Activated CD4-positive, alpha-beta T cell treated with anti-CD3 and anti-CD28 coated beads, Interleukin-10, Interleukin-2, amounts not matched to agents 100 ng/mL and 50 ng/mL, durations not matched to agents 16 hours and 8 hours (primary cell): ENCODE results near the gene TNFSF4.
"Not testable (repeated sequence)": the region's sequence is repeated elsewhere in the genome, so short reads cannot be mapped to it uniquely, and the experiment has no call there.

Source experiments
- DNase-seq: peaks from one replicate; pipeline ENCODE4 v3.0.0-alpha.2; 2020

TNFSF4 gene

GRCh38 chr1:173206816-173207568 is at the start of gene TNFSF4:
Gene TNFSF4, minus strand, starts transcription at chr1:173207331. Its CDS starts 155 bp downstream, at chr1:173207176.
- DNase-seq: peak; percentile 53

DNA sequence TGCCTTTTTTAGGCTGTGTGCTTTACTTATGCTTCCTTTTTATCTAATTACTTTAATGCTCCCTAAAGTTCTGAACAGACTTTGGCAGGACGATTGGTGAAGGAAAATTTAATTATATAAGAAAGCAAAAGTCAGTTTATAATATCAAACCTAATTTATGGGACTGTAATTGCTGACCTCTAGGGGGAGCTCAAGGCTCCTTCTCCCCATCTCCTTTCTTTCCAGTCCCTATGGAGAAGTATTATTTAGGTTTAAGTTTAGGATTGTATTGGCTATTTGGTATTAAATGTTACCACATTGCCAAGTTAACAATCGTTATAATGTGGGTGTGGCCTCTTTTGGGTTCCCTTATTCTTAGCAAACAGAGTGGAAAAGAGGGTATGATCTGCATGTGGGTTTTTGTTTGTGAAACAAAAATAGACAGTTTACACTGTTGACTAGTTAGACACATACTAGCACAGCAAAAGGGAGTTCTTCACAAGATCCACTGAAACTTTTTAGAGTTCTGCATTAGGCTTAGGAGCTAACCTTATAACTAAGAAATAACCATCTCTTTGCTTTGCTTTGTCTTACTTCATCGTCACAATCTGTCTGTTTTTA is 48.2 kb upstream of the TNFSF4 start:
- DNase-seq: peak; percentile 16

DNA sequence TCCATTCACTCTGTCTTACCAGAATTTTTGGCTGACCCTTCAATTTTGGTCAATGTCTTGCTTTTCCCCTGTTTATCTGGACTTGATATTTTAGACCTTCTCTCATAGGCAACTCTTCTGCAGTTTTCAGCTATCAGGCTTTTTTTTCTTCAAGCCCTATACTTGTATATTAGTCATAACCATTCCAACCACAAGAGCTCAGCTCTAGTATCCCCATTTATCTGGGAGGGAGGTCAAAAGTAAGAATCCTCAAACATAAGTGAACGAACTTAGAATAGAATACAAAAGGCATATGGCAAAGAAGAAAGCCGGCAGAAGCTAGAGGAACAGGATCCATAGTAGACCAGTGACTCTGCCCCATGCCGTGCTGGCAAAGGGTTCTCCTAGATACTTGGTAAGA is 45.9 kb upstream of the TNFSF4 start:
- no peak for DNase-seq

GRCh38 chr1:173249349-173249748 is 42.2 kb upstream of the TNFSF4 start:
- no peak for DNase-seq

- no peak for DNase-seq
These were observed 41.3 kb upstream of the TNFSF4 start for GRCh38 chr1:173248247-173248940.

GRCh38 chr1:173245892-173246291 is 38.8 kb upstream of the TNFSF4 start:
- DNase-seq: no peak

- no peak for DNase-seq
These were observed 36.2 kb upstream of the TNFSF4 start for GRCh38 chr1:173243300-173243699.

GRCh38 chr1:173241528-173242347 is 34.6 kb upstream of the TNFSF4 start:
- no peak for DNase-seq

DNA sequence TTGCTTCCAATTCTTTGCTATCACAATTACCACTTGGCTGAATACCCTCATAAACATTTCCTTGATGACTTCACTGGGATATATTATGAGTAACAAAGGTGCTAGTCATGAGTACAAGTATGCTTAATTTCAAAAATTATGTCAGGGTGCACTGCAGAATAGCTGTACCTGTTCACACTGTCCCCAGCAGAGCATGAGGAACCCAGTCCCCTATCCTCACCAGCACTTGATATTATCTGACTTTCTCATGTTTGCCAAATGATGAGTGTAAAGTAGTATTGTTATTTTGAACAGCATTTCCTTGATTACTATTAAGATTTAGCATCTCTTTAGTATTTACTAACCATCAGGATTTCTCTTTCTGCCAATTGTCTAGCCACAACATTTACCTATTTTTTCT is 33.5 kb upstream of the TNFSF4 start:
- DNase-seq: no peak

DNA sequence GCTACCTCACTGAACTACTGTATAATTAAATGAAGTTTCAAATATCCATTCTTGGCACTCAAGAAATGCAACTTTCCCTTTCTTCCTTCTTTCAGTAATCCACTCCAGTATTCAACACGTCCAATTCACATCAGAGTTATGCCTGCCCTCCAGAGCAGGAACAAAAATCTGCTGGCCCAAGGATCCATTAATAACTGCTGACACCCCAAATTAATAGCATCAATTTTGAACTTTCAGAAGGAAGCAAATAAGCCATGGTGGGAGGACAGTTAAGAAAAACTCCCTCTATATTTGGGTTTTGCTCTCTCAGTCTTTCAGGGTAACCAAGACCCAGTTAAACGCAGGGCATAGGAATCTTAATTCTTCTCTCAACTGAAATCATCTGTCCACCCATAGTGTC is 31.9 kb upstream of the TNFSF4 start:
- no peak for DNase-seq

DNA sequence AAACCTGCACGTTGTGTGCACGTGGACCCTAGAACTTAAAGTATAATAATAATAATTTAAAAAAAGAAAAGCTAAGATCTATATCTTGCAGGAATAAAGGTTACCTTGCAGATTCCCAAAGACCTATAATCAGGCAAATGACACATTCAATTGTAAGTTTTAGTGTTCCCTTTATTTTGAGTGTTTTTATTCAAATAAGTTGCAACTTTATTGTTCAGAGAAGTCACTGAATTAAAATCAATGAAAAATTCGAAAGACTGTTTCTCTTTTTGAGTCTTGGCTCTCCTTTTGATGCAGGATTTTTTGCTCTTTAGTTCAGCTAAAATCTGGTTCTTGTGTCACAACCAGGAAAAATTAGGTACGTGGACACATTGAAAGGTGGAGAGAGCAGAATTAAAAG is 27.8 kb upstream of the TNFSF4 start:
- DNase-seq: no peak

GRCh38 chr1:173234434-173234833 is 27.3 kb upstream of the TNFSF4 start:
- not testable (repeated sequence) for DNase-seq

DNA sequence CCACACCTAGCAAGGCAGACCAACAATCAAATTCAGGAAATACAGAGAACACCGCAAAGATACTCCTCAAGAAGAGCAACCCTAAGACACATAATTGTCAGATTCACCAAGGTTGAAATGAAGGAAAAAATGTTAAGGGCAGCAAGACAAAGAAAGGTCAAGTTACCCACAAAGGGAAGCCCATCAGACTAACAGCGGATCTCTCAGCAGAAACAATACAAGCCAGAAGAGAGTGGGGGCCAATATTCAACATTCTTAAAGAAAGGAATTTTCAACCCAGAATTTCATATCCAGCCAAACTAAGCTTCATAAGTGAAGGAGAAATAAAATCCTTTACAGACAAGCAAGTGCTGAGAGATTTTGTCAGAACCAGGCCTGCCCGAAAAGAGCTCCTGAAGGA is 21.9 kb upstream of the TNFSF4 start:
- not testable (repeated sequence) for DNase-seq

GRCh38 chr1:173224949-173225348 is 17.8 kb upstream of the TNFSF4 start:
- DNase-seq: no peak

- no peak for DNase-seq
These were observed 17.3 kb upstream of the TNFSF4 start for GRCh38 chr1:173224280-173224892.

DNA sequence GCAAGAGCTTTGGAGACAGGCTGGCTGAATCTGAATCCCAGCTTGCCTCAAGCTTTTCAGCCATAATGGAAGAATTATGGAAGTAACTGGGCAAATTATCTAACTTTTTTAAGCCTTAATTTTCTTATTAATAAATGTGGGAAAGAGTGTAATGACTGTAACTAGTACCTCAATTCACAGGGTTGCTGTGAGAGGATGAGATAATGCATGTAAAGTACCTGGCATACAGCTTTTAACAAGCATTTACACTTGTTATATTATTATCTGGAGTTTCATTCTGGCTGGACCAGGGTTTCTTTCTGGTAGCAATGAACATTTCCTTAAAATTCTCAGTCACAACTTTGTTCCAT is 15.9 kb upstream of the TNFSF4 start:
- no peak for DNase-seq

DNA sequence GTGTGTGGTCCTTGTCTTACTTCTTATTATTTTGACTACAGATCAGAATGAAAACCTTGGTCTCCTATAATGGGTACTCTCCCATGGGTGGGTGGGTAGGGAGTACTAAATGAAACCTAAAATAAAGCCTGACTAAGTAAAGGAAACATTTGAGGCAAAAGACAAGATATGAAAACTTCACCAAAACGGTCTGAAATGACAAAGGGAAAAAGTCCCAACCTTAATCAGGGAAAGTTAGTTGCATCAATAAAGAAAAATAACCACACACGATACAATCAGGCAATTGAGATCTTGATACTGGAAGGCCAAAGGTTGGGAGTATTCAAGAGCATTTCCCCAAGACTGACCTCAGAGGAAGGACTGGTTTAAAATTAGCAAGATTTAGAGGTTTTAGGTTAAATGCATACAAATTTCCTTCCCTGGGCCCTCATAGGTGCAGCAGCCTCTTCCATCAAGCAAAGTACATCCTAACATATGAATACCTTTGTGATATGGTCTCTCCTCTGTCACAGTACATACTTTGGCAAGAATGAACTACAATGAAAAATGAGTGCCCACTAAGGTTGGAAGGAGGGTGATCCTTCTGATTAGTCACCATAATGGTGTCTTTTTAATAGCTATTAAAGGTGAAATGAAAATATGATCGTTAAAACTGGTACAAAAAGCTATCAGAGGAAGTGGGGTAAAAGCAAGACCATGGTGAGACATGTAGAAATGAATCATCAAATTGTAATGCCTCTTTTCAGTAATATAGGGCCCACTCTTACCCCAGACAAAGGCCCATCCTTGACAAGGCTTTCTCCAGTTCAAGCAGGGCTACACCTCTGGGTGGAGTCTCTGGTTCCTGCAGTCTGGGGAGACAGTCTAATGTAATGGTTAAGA is 15.3 kb upstream of the TNFSF4 start:
- DNase-seq: peak; percentile 30

DNA sequence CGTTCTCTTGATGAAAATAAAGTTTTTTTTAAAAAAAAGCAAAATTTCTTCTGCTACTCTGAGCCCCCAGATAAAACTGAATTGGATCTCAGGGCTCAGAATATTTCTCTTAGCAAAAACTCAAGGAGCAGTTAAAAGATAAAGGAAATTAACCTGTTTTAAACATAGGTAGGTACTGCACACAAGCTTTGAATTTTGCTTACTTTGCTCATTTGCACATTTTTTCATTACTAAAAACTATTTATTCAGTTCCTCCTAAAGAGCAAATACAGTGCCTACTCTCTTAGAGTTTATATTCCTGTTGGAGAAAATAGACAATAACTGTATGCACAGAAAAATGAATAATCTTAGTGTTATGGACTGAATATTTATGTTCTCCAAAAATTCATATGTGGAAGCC is 13.0 kb upstream of the TNFSF4 start:
- DNase-seq: no peak

GRCh38 chr1:173213665-173214064 is 6.5 kb upstream of the TNFSF4 start:
- no peak for DNase-seq

DNA sequence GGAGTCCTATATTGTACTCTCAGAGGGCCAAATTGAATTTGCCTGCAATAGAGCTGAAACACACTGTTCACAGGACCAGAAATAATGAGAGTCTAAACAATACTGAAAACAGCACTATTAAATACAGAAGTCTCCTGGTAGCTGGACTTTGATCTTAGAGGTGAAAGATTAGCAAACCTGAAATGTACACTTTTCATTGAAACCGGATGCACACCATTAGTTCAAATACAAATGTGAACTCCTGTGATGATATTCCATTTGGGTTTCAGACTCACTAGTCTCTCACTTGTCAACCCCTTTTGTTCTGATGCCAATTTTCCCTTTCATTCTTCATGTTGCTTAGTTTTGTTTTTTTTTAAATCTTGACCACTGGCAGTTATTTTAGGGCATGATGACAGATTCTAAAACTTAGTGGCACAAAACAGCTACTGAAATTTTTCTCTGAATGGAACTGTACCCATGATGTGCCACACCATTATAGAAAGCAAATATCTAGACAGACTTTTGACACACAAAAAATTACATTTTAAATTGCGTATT is 5.9 kb upstream of the TNFSF4 start:
- DNase-seq: peak; percentile 73

DNA sequence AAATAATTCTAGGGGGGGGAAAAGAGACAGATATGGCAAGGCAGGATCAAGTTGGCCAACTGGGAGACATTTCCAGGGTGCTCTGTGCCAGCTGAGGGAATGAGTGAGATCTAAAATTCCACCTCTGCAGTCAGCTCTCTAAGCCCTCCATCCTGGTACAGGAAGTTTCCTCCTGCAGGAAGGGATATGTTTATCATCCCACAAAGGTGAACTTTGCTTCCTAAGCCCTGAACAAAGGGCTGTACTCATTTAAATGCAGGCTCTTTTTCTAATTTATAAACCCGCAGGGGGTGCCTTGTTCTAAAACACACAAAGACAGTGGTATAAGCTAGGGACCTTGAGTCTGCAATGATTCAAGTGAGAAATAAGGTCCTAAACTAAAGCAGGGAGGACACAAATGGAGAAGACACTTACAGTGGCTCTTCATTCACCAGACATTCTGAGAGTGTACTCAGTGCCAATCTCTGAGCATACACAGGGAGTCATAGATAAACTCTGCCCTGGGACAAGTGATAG is 3.6 kb upstream of the TNFSF4 start:
- no peak for DNase-seq
